Hepatocyte (in vitro differentiated cells): ENCODE data around the gene CUL9.

Experiments used
- CTCF ChIP-seq: fragments of 200-600 bp; sonication (generic); IDR thresholded peaks from 2 replicates; pipeline ENCODE4 v1.5.1; 2016; ENCODE audit warnings: antibody characterized with exemption, mild to moderate bottlenecking; ENCODE audit not compliant: poor library complexity
- EZH2 ChIP-seq: fragments of 200-600 bp; sonication (generic); IDR thresholded peaks from 2 replicates; pipeline ENCODE4 v1.6.1; 2016; ENCODE audit warnings: antibody characterized with exemption, mild to moderate bottlenecking, borderline replicate concordance
- EZH2phosphoT487 ChIP-seq: fragments of 200-600 bp; sonication (generic); IDR thresholded peaks from one replicate; pipeline ENCODE4 v1.6.1; 2018; ENCODE audit warnings: antibody characterized with exemption, mild to moderate bottlenecking, low read depth, moderate library complexity; ENCODE audit not compliant: unreplicated experiment, severe bottlenecking

GRCh38 chr6:43247114-43247999, 65.4 kb downstream of the CUL9 start:
- TF ChIP-seq CTCF (no peak), EZH2phosphoT487 (no peak), EZH2 (no peak)
